HEK293 (cell line): Measurements from ENCODE around the gene LHX2.

ENCODE experiments used
- CTCF ChIP-seq: fragments of 450-650 bp; formaldehyde crosslinking; IDR thresholded peaks from 2 replicates; pipeline ENCODE4 v1.5.1; 2016; ENCODE audit warnings: missing biosample characterization, missing genetic modification characterization
- HOXA7 ChIP-seq: sonication (generic); formaldehyde crosslinking; IDR thresholded peaks from 2 replicates; pipeline ENCODE4 v1.8.1; 2022; ENCODE audit warnings: missing genetic modification reagents, borderline replicate concordance
- ZBTB20 ChIP-seq: fragments of 450-650 bp; formaldehyde crosslinking; IDR thresholded peaks from 2 replicates; pipeline ENCODE4 v1.5.1; 2016; ENCODE audit warnings: missing biosample characterization, missing genetic modification characterization
- ZBTB44 ChIP-seq: fragments of 450-650 bp; IDR thresholded peaks from 2 replicates; pipeline ENCODE4 v1.5.1; 2018; ENCODE audit warnings: missing biosample characterization, mild to moderate bottlenecking, missing genetic modification characterization
- ZBTB7A ChIP-seq: fragments of 450-650 bp; formaldehyde crosslinking; IDR thresholded peaks from 2 replicates; pipeline ENCODE4 v1.5.1; 2016; ENCODE audit warnings: low read depth, missing biosample characterization, missing genetic modification characterization
- ZNF133 ChIP-seq: fragments of 450-650 bp; formaldehyde crosslinking; IDR thresholded peaks from 2 replicates; pipeline ENCODE4 v1.5.1; 2016; ENCODE audit warnings: missing biosample characterization, missing genetic modification characterization
- ZNF175 ChIP-seq: fragments of 450-650 bp; formaldehyde crosslinking; IDR thresholded peaks from 2 replicates; pipeline ENCODE4 v1.5.1; 2016; ENCODE audit warnings: missing biosample characterization, missing genetic modification characterization
- ZNF362 ChIP-seq: fragments of 450-650 bp; formaldehyde crosslinking; IDR thresholded peaks from 2 replicates; pipeline ENCODE4 v1.5.1; 2016; ENCODE audit warnings: missing biosample characterization, missing genetic modification characterization
- ZNF580 ChIP-seq: fragments of 450-650 bp; formaldehyde crosslinking; IDR thresholded peaks from 2 replicates; pipeline ENCODE4 v1.5.1; 2016; ENCODE audit warnings: missing biosample characterization, missing genetic modification characterization
- ZNF701 ChIP-seq: fragments of 450-650 bp; formaldehyde crosslinking; IDR thresholded peaks from 2 replicates; pipeline ENCODE4 v1.5.1; 2016; ENCODE audit warnings: missing biosample characterization, missing genetic modification characterization
- ZXDB ChIP-seq: fragments of 450-650 bp; formaldehyde crosslinking; IDR thresholded peaks from 2 replicates; pipeline ENCODE4 v1.5.1; 2016; ENCODE audit warnings: missing biosample characterization, missing genetic modification characterization

GRCh38 chr9:124029617-124030016, 18.0 kb downstream of the LHX2 start:
- TF ChIP-seq ZBTB7A, result no peak
- TF ChIP-seq ZBTB44 (tag by site-specific recombination), result no peak
- no peak for TF ChIP-seq CTCF (tag by site-specific recombination)
- TF ChIP-seq ZNF701 (tag by site-specific recombination), result no peak
- TF ChIP-seq HOXA7 (CRISPR knock-in tag), result no peak
- no peak for TF ChIP-seq ZNF580 (tag by site-specific recombination)
- TF ChIP-seq ZXDB (tag by site-specific recombination), result no peak
- no peak for TF ChIP-seq ZNF362 (tag by site-specific recombination)
- TF ChIP-seq ZNF175 (tag by site-specific recombination), result no peak
- TF ChIP-seq ZBTB20 (tag by site-specific recombination), result no peak
- TF ChIP-seq ZNF133 (tag by site-specific recombination), result no peak
